Glutamatergic neuron (in vitro differentiated cells): ENCODE data around the gene SLC30A2. TPM values are rescaled to one million over a fixed set of nuclear protein-coding genes. Genes with fewer than 3 reads are reported as not detected.

Experiments
- DNase-seq: peaks from one replicate; pipeline ENCODE4 v3.0.0; 2022
- H3K27ac Mint-ChIP-seq: one replicate; pipeline ENCODE4 v1.8.0; 2020; ENCODE audit warnings: mild to moderate bottlenecking, mixed read lengths, inconsistent platforms; ENCODE audit not compliant: unreplicated experiment
- H3K27me3 Mint-ChIP-seq: one replicate; pipeline ENCODE4 v1.8.0; 2020; ENCODE audit warnings: mild to moderate bottlenecking, moderate library complexity, mixed read lengths, inconsistent platforms; ENCODE audit not compliant: unreplicated experiment
- H3K36me3 Mint-ChIP-seq: one replicate; pipeline ENCODE4 v1.8.0; 2020; ENCODE audit warnings: mild to moderate bottlenecking, mixed read lengths, inconsistent platforms; ENCODE audit not compliant: unreplicated experiment
- H3K4me1 Mint-ChIP-seq: one replicate; pipeline ENCODE4 v1.8.0; 2020; ENCODE audit warnings: mild to moderate bottlenecking, low read depth, mixed read lengths, inconsistent platforms; ENCODE audit not compliant: unreplicated experiment
- H3K4me3 Mint-ChIP-seq: one replicate; pipeline ENCODE4 v1.8.0; 2020; ENCODE audit warnings: mild to moderate bottlenecking, mixed read lengths, inconsistent platforms; ENCODE audit not compliant: unreplicated experiment
- H3K9me3 Mint-ChIP-seq: one replicate; pipeline ENCODE4 v1.8.0; 2020; ENCODE audit warnings: mild to moderate bottlenecking, moderate library complexity, mixed read lengths, inconsistent platforms; ENCODE audit not compliant: unreplicated experiment
- total RNA-seq: library from RNA; stranded (reverse); fragmentation: NEBNext Ultra II Directional; extraction: Animal tissue kit (Norgen Biotek cat#: 25700); gene quantifications from one replicate; pipeline ENCODE4 v1.2.1, GENCODE V29; 2021; ENCODE audit not compliant: unreplicated experiment
- TF ChIP-seq, protein P1 (sequence below): fragments of 200-600 bp; sonication (generic); IDR thresholded peaks from one replicate; pipeline ENCODE4 v1.5.0; 2021; ENCODE audit not compliant: partially characterized antibody, unreplicated experiment

The SLC30A2 gene
- total RNA-seq, 1 donor from 2014 or later: not detected

DNA sequence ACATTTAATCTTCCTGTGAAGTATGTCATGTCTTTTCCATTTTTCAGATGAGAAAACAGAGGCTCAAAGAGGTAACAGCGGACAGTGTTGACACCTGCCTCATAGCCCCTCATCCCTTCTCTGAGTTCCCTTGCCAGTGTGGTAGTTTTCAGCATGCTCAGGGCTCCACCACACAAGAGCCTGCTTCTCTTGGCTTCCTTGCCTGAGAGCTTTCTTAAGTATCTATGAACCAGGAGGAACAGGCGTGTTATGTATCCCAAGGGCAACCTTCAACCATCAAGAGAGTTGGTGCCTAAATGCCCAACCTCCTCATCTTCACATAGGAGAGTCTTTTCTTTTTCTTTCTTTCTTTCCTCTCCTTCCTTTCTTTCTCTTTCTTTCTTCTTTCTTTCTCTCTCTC, 42.2 kb downstream of the SLC30A2 start:
- Mint-ChIP-seq H3K27me3 (peaks cover 12% of the 10 kb centered on the region), H3K36me3 (no peaks in the 10 kb centered on the region), H3K27ac (no peak overlapping the region), H3K4me1 (peaks cover 19% of the 10 kb centered on the region), H3K9me3 (peaks cover 2% of the 10 kb centered on the region), H3K4me3 (no peak overlapping the region)
- DNase-seq: no peak
- TF ChIP-seq, protein P1, sequence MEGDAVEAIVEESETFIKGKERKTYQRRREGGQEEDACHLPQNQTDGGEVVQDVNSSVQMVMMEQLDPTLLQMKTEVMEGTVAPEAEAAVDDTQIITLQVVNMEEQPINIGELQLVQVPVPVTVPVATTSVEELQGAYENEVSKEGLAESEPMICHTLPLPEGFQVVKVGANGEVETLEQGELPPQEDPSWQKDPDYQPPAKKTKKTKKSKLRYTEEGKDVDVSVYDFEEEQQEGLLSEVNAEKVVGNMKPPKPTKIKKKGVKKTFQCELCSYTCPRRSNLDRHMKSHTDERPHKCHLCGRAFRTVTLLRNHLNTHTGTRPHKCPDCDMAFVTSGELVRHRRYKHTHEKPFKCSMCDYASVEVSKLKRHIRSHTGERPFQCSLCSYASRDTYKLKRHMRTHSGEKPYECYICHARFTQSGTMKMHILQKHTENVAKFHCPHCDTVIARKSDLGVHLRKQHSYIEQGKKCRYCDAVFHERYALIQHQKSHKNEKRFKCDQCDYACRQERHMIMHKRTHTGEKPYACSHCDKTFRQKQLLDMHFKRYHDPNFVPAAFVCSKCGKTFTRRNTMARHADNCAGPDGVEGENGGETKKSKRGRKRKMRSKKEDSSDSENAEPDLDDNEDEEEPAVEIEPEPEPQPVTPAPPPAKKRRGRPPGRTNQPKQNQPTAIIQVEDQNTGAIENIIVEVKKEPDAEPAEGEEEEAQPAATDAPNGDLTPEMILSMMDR: no peak

DNA sequence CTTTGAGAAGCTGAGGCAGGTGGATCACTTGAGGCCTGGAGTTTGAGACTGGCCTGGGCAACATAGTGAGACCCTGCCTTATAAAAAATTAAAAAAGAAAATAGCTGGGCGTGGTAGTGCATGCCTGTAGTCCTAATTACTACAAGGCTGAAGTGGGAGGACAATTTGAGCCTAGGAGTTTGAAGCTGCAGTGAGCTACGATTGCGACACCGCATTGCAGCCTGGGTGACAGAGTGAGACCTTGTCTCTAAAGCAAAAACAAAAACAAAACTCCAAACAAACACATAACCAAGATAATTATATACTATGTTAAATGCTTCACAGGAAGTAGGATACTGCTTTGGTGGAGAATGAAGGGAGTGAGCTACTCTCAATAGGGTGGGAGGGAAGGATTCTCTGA, 42.7 kb downstream of the SLC30A2 start:
- TF ChIP-seq, protein P1: no peak
- no peak for DNase-seq
- Mint-ChIP-seq H3K4me3 (no peak overlapping the region), H3K36me3 (no peaks in the 10 kb centered on the region), H3K27me3 (peaks cover 14% of the 10 kb centered on the region), H3K27ac (no peak overlapping the region), H3K4me1 (peaks cover 24% of the 10 kb centered on the region), H3K9me3 (peaks cover 5% of the 10 kb centered on the region)

DNA sequence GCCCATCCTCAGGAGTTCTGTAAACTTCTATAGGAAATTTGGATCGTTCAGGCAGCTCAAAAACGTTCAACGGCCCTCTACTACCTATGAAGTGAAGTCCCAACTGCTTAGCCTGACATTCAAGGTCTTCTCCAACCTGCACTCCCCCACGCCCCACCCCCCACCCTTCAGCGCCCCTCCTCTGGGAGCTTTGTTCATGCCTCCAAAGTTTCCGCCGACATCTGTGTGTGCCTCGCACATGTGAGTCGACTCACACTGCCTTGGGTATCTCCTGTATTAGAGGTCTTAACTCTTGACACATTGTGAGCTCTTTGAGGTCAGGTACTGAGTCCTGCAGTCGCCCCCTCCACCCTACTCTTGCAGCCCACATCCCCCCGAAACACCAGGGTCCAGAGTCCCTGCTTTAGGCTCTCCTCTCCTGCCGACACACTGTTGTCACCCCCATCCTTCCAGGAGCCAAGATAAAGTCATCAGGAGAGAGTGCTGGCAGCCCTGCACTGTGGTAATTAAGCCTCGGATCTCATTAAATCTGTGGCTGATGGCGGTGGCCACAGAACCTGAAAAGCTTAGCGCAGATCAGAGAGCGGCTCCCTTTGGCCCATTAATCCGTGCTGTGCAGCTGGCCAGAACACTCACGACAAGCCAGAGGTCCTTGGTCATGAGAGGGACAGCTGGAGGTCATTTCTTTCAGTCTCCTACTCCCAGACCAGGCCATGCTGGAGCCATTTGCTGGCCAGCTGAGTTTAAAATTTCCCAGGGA, 46.7 kb downstream of the SLC30A2 start:
- Mint-ChIP-seq H3K36me3 (no peaks in the 10 kb centered on the region), H3K4me1 (peaks cover 30% of the 10 kb centered on the region), H3K27me3 (peaks cover 15% of the 10 kb centered on the region), H3K27ac (peak overlapping the region; percentile 98), H3K4me3 (peak overlapping the region; percentile 97), H3K9me3 (peaks cover 11% of the 10 kb centered on the region)
- TF ChIP-seq, protein P1: no peak
- no peak for DNase-seq

DNA sequence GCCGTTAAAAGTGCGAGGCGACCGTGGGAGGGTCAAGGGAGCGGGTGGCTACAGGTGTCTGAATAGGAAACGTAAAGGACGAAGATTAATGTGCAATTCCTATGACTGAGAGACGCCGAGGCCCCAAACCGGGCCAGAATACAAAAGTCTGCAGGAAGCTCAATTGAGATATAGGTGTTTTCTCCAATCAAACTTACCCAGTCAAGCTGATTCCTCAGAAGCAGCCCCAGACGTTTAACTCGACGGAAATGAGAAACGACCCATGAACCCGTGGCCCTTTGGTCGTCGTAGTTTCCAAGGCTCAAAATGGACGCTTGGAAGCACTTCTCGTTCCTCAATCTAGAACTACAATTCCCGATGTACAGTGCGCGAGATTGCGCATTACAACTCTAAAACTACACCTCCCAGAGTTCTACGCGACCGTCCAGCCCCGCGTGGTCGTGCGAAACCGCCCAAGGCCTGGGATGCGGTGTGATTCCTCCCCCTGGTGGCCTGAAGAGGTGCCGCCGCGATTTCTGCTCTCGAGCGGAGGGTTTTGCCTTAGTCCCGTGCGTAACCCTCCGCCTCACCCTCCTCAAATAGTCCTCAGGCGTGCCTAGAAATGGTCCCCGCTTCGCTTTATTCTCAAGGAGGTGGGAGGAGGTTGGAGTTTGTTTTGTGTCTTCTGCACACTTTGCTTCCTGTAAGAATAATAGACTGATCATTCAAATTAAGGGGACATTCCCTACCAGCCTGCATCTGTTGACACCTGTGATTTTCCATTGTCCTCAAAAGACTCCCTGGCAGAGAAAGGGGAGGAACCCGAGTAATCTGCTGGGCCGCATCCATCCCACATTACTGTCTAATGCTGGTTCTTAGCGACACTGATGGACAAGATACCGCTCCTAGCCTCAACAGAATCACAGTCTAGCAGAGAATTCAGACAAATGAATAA, 47.8 kb downstream of the SLC30A2 start, which contains the start of gene PAFAH2:
Gene PAFAH2, minus strand, starts transcription at position 236 of the 934 bp plus-strand sequence. CDS start 7,247 bp downstream, outside the sequence.
- H3K9me3 Mint-ChIP-seq: peaks cover 11% of the 10 kb centered on the region
- TF ChIP-seq, protein P1: peak; percentile 95
- H3K27ac Mint-ChIP-seq: peak within 1 kb of the TSS; percentile 98
- H3K4me3 Mint-ChIP-seq: peak within 1 kb of the TSS; percentile 97
- peak; percentile 95 for DNase-seq
- H3K27me3 Mint-ChIP-seq: peaks cover 15% of the 10 kb centered on the region
- no peaks in the 10 kb centered on the region for H3K36me3 Mint-ChIP-seq
- H3K4me1 Mint-ChIP-seq: peaks cover 36% of the 10 kb centered on the region
